GM19468 (cell line): ENCODE results near the gene BLTP3B.

Experiments used
- ATAC-seq: cut with Tn5 transposase; IDR thresholded peaks from one replicate; pipeline ENCODE4 v1.9.1; 2021; ENCODE audit warnings: mild to moderate bottlenecking, moderate library complexity, moderate number of reproducible peaks; ENCODE audit not compliant: unreplicated experiment; ENCODE audit errors: extremely low read depth

Gene BLTP3B

DNA sequence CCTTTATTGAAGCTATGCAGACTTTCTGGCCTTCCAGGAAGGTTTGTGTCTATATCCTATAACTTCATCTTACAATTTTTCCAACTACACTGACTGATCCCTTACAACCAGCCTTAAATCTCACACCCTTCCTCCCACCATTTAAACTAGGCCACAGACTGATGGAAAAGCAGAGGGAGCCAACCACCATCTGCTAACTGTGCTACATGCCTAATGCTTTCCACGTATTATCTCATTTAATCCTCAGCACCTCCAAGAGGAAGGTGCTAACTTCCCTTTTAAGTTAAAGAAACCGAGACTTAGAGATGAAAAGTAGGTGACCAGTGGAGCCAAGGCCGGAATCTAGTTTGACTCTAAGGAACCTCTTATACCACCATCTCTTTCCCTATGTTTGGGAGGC, 22.7 kb upstream of the BLTP3B start:
- no peak for ATAC-seq

DNA sequence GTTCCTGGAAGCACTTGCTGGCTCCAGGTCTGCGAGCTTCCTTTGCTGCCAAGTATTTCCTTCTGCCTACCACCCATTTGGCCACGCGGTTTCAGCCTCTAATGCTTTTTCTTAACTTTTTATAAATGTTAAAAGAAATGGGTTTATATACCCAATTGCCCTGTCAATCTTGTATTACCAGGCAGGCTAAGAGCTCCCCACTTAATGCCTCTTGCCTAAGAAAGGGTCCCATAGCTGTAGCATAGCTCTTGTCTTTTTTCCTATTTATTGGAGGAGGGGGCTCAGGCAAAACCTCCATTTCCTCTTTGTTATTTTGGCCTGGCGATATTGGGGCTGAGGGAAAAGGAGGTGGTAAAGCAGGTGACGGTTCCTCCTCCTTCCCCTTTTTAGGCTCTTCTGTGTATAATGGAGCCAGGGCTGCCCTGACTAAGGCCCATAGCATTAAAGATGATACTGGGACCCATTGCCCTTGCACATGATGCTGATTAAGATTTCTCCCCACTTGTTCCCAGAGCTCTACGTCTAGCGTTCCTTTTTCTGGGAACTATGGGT, 21.6 kb upstream of the BLTP3B start:
- no peak for ATAC-seq

DNA sequence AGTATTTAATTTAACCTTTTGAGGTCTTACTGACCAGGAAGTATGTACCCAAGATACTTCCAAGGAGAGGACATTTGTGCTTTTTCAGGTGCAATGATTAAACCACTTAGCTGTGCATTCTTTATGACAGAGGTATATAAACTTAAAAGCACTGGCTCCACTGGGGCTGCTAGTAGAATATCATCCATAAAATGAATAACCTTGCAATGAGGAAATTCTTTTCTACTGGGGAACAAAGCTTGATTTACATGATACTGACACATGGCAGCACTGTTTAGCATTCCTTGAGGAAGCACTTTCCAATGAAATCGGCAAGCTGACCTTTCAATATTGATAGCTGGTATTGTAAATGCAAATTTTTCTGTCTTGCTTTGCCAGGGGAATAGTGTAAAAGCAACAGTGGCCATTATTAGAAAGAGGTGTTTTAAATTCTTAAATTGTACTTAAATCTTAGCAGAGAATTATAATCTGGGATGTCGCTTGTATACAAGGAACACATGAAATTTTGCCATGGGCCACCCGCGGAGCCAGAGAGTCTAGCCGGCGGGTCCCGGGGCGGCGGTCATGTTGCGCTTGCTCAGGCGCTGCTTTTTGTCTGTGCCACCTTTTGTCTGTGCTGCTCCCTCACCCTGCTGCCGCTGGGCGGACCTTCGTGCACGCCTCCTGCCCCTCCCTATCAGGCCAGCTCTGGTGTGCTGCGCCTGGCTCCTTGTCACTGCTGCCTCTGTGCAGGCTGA, 20.9 kb upstream of the BLTP3B start:
- ATAC-seq = peak; percentile 100

DNA sequence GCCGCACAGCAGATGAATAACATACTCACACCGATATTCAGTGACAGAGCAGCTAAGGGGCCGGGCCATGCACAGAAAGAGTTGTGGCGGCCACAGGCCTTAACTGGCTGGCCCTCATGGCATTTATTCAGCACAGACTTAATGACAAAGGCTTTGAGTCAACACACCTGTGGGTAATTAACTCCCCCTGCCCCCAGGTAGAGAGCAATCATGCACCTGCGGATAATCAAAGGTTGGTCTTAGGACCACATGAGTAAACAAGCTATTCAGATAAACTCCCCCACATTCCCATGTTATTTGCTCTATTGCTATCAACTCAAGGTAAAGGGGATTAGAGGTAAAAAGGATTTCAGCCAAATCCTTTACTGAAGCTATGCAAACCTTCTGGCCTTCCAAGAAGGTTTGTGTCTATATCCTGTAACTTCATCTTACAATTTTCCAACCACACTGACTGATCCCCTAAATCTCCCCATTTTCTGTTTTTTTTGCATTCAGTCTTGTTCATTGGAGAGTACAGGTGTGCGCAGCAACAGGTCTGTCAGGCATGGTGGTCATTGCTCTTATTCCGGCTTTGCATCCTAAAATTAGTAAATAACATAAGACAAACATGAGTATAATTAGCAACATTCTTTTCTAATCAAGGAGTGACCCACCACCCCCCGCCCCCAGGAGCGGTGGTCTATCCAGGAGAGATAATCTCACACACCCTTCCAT, 16.9 kb upstream of the BLTP3B start:
- ATAC-seq = no peak

DNA sequence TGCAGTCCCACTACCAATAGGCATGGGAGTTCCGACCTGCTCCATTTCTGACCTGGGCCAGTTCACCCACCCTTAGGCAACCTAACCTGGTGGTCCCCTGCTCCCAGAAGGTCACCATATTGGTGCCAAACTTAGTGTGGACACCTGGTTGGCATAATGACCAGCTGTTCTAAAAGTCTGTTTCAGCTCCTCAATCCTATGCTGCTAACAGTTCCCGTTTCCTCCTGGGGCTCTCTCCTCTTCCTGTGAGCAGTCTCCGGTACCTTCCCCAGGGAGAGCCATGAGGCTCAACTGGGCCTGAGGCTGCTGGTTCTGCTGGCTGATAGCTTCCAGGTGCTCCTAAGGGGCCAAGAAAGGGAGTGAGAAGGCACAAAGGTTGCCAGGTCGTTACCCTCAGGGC, 15.9 kb upstream of the BLTP3B start:
- ATAC-seq = no peak

DNA sequence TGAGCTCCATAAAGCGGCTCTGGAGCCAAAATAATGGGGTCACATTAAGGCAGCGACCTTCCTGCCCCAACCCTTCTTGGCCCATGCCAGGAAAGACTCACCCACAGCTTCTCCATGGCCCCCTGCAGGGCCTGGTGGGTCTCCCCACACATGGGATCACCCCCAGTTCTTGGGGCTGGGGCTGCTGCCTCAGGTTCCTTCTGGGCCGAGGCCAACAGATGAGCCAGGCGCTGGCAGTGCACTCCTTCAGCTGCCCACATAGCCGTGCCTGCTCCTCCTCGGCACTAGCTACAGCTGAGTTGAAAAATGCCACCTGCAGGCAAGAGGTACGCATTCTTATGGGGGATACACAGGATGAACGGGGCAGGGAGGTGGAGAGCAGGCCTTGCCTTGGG, 14.8 kb upstream of the BLTP3B start:
- no peak for ATAC-seq

DNA sequence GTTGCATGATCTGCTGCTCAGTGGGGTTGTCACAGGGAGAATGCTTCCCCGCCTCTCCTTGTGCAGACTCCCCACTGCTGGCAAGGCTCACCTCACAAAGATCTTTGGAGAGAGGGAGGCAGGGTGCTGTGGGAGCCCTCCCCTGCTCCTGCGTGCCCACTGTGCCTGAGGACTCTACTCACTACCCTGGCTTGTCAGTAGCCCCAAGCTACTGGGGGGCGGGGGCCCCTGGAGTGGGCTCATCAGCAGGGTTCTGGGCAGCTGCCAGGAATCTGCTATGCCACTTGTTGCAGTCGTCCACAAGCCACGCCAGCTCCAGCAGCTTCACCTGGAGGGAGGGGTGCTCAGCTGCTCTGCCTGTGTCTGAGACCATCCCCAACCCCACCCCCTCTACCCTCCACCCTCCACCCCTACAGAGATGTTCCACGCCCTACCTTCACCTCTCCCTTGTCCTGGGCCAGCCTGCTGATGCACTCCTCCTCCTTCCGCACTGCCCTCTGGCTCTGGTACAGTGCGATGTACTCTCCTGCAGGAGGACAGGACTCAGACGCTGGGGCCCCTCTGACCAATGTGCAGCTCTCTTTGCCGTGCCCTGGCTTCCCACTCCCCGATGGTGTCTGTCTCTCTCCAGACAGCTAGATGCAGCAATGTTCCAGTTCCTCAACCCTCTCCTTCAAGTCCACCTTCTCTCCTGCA, 14.2 kb upstream of the BLTP3B start:
- ATAC-seq = no peak

DNA sequence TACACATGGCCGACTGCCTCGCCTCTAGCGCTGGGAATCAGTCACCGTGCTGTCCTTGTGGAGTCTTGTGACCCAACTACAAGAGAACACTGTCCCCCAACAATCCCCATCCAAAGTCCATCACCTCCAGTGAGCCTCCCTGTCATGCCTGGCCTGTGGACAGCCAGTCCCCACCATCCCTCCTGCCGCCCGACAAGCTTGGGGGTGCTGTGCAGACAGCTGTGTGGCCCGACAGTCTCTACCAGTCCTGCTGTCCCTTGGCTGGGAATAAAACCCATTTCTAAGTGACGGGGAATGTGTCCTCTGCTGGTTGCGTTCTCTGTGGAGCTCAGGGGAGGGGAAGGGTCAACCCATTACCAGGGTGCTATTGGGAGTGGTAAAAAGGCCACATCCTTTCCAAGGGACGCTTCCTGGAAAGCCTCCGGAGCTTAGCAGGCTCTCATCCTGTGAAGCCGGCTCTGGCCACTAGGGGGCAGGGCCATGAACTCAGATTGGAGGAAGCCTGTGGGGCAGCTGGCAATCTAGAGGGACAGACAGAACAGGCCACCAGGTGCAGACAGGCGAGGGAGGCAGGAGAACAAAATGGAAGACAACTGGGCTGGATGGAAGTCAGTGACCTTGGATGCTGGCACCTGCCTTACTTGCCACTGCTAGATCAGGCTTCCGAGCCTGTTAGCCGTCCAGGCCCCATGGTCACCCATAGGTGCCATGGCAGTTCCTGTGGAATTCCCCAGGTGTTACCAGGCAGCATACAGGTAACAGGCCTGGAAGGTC, 12.0 kb upstream of the BLTP3B start:
- no peak for ATAC-seq

DNA sequence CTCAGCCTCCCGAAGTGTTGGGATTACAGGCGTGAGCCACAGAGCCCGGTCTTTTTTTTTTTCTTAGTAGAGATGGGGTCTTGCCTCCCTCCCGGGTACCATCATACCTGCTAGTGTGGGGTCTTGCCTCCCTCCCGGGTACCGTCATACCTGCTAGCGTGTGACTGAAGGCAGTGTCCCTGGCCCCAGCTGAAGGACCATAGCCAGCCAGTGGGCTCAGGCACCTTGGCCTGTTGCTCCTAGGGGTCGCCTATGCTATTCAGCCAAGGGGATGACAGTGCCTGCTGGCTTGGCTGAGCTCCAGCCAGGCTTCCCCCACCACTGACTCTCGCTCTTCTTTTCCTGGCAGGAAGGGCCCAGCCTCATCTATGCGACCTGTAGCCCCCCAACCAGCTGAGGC, 10.5 kb upstream of the BLTP3B start:
- no peak for ATAC-seq

DNA sequence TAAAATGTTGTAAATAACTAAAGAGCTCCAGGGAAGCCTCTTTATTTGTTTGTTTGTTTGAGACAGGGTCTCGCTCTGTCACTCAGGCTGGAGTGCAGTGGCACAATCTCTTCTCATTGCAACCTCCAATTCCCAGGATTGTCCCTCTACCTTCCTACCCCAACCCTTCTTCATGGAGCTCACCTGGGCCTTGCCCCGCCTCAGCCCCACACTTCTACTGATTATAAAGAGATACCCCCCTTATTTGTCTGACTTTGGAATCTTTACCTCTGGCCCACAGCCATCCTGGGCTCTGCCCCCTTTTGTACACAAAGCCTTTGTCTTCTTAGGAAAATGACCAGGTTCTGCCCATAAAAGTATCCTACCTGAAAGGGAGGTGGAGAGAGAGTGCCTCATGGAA, 9.1 kb upstream of the BLTP3B start:
- ATAC-seq = no peak

DNA sequence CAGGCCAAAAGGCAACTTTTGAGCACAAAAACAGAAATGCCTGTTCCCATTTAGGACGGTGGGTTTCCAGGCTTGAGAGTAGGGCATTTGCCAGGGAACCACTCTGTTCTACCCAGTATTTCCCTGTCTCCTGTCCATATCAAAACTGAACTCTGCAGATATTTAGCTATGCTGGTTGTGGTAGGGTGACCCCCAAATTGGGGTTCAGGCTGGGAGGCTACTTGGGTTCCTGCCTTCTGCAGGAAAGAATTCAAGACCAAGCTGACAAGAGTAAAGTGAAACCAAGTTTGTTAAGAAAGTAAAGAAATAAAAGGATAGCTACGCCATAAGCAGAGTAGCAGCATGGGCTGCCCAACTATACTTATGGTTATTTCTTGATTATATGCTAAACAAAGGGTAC, 3.6 kb upstream of the BLTP3B start:
- ATAC-seq = no peak

DNA sequence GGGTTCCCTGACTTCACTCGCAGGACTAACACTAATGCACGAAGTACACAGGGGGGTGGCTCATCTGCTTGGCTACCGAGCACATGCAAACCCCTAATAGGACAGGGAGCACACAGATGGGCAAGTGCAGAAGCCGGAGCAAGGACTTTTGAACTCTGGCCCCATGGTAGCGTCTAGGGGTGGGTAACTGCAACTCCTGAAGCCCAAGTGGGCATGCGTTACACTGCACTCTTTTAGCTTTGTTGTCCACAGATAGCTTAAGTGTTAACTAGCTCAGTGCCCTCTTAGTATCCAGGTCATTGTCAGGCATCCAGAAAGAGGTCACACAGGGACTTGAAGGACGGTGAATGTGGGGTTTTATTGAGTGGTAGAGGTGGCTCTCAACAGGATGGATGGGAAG, 3.0 kb upstream of the BLTP3B start:
- no peak for ATAC-seq

DNA sequence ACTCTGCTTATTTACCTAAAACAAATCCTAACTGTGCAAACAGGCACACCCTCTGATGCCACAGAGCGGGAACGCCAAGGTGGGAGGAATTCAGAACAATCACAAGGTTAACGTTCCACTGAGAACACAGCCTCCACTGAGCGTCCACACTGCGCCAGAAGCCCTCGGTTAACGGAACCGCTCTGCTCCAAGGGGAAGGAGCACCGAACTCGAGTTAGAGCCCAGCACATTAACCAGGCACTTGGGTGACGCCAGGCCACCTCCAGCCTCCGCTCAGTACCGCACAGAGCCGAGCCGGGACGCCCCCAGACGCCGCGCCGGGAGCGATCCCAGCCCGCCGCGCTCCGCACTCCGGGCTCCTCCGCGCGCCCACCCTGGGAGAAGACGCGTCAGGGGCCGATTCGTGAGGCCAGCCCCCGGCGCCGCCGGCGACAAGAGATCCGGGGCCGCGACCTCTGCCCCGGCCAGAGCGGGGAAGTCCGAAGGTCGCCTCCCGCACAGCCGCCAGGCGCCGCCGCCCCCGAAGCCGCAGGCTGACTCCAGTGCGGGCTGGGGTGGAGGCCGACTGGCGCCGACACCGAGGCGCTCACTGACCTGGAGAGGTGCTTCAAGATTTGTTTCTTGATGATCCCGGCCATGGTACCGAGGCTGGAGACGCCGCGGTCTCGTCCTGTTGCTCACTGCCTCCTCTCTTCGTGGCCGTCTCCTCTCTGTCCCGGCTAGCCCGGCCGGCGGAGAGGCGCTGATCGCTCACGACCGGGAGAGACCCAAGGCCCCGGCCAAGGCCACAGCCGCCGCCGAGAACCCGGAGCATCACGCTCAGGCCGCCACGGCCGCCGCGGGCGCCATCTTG, 450 bp downstream of the BLTP3B start:
- ATAC-seq = peak; percentile 21

DNA sequence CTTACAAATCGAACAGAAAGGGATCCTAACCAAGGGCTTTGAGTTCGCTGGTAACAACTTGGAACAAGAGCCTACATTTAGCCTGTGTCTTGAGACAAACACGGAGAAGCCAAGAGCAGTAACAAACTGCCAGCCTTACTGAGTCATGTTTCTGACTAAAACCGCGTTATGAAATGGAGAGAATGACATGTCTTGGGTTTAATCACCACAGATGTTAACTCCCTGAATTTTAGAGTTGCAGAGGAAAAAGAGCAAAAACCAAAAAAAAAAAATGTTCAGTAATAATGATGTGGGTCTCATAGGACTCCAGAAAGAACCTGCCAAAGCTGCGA, 1.0 kb downstream of the BLTP3B start:
- no peak for ATAC-seq

DNA sequence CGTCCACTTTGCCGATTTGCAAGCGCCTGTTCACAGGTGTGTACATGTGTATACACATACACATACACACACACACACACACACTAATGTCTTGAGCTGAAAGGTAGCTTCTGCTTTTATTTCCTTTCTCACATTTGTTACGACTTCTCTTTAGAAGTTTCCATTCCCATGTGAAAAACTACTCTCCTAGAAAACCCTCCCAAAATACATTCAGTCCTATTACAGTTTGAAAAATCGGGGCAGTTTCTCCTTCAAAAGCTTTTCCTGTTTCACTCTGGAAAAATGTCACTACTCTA, 3.9 kb downstream of the BLTP3B start:
- ATAC-seq = no peak

DNA sequence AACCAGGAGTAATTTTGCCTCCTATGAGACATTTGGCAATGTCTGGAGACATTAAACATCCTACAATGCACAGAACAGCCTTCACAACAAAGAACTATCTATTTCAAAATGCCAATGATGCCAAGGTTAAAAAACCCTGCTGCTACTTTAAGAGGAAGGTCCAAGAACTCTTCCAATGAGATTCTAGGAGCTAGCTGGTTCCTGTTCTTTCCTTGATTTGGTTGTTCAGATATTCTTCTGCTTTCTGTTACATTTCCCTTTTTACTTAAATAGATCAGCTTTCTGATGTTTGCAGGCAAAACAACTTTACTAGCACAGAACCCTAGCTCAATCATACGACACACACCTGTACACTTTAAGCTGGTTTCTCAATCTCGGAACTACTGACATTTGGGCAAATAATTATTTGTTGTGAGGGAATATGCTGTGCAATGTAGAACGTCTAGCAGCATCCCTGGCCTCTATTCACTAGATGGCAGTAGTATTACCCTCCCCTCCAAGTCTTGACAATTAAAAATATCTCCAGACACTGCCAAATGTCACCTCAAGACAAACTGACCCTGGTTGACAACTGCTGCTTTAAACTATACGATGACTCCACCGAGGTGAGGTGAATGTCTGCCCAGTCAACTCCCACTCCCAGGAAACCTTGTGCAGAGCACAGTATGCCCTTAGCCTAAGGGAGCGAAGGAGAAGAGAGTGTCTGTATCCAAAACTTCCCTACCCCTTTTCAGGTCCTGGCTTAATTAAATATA, 4.4 kb downstream of the BLTP3B start:
- no peak for ATAC-seq

DNA sequence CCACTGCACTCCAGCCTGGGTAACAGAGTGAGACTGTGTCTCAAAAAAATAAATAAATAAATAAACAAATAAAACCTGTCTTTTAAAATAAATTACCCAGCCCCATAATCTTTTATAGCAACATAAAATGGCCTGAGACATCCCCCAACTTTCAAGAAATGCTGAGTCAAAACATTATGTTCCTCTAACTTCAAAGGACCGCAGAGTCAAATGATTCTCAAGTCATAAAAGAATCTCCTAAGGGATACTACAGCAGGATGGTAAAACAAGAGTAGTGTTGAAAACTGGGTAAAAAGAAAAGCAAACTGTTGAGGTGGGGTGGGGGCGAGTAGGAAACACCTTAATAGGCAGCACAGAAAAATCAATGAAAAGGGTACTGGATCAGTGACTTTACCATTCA, 9.5 kb downstream of the BLTP3B start:
- no peak for ATAC-seq

DNA sequence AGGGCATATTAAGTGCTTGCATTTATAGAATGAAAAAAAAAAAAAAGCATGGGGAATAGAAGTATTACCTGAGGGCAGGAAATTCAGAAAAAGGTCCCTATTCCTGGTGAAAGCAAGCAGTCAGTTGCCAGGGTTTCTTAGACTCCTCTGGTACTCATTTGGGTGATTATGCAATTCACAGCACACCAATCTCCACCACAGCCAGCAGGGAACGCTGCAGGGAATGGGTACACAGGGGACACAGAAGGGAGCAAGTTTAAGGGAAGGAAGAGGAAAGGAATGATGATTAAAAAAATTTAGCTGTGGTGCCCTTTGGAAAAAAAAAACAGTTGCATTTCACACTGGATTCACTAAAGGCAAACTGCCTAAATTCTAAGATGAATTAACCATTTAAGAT, 14.2 kb downstream of the BLTP3B start:
- ATAC-seq = no peak
